ENCODE results near the gene TSPAN3. TPM values are rescaled to one million over a fixed set of nuclear protein-coding genes. Genes with fewer than 3 reads are reported as not detected.
A peak's percentile ranks its signal among the peaks of the same experiment; 100 is the strongest.

The TSPAN3 gene
- polyA plus RNA-seq, 1 donor = 464 TPM

GRCh38 chr15:77024273-77025082 is 46.4 kb downstream of the TSPAN3 start:
- DNase-seq = peak; percentile 50

GRCh38 chr15:77023576-77024272 is 47.2 kb downstream of the TSPAN3 start:
- DNase-seq = no peak

GRCh38 chr15:77022646-77023575 is 48.0 kb downstream of the TSPAN3 start:
- no peak for DNase-seq

- no peak for DNase-seq
Measured at GRCh38 chr15:77021803-77022381, 49.0 kb downstream of the TSPAN3 start.

GRCh38 chr15:77021088-77021481 is 49.8 kb downstream of the TSPAN3 start:
- DNase-seq = no peak

GRCh38 chr15:77020348-77021087 is 50.4 kb downstream of the TSPAN3 start:
- no peak for DNase-seq

- no peak for DNase-seq
Measured at GRCh38 chr15:77019521-77020331, 51.2 kb downstream of the TSPAN3 start.

GRCh38 chr15:77018796-77019505 is 52.0 kb downstream of the TSPAN3 start:
- no peak for DNase-seq

- no peak for DNase-seq
Measured at GRCh38 chr15:77017761-77018720, 52.9 kb downstream of the TSPAN3 start.

- DNase-seq = no peak
Measured at GRCh38 chr15:77017091-77017660, 53.7 kb downstream of the TSPAN3 start.

GRCh38 chr15:77016321-77016695 is 54.6 kb downstream of the TSPAN3 start:
- DNase-seq = no peak

GRCh38 chr15:77015646-77016320 is 55.1 kb downstream of the TSPAN3 start:
- DNase-seq = no peak

- no peak for DNase-seq
Measured at GRCh38 chr15:77014132-77015081, 56.5 kb downstream of the TSPAN3 start.

GRCh38 chr15:77013776-77014131 is 57.2 kb downstream of the TSPAN3 start:
- DNase-seq = no peak

GRCh38 chr15:77012868-77013267 is 58.0 kb downstream of the TSPAN3 start:
- no peak for DNase-seq

GRCh38 chr15:77012117-77012712 is 58.7 kb downstream of the TSPAN3 start:
- DNase-seq = no peak

All from left kidney (tissue), 2 donors.